BLaER1 (cell line): ENCODE measurements around the gene GPR42.

Source experiments
- H3K27ac ChIP-seq: shearing (Covaris generic); formaldehyde crosslinking; 2 replicates; pipeline ENCODE4 v1.8.1; 2022
- H3K27me3 ChIP-seq: shearing (Covaris generic); formaldehyde crosslinking; 2 replicates; pipeline ENCODE4 v1.8.1; 2022
- H3K36me3 ChIP-seq: shearing (Covaris generic); formaldehyde crosslinking; 2 replicates; pipeline ENCODE4 v1.8.1; 2022
- H3K4me1 ChIP-seq: shearing (Covaris generic); formaldehyde crosslinking; 2 replicates; pipeline ENCODE4 v1.8.1; 2022
- H3K4me2 ChIP-seq: shearing (Covaris generic); formaldehyde crosslinking; 2 replicates; pipeline ENCODE4 v1.8.1; 2022
- H3K4me3 ChIP-seq: shearing (Covaris generic); formaldehyde crosslinking; 2 replicates; pipeline ENCODE4 v1.8.1; 2022
- H3K9ac ChIP-seq: shearing (Covaris generic); formaldehyde crosslinking; 2 replicates; pipeline ENCODE4 v1.8.1; 2022
- H3K9me3 ChIP-seq: shearing (Covaris generic); formaldehyde crosslinking; 2 replicates; pipeline ENCODE4 v1.8.1; 2022
- H4K20me1 ChIP-seq: shearing (Covaris generic); formaldehyde crosslinking; 2 replicates; pipeline ENCODE4 v1.8.1; 2022
- Cebpa-rat ChIP-seq: shearing (Covaris generic); IDR thresholded peaks from 2 replicates; pipeline ENCODE4 v1.8.1; 2022

GPR42 gene

GRCh38 chr19:35345671-35346111, 25.2 kb upstream of the GPR42 start:
- peaks cover 66% of the 10 kb centered on the region for H3K36me3 ChIP-seq
- peak overlapping the region; percentile 64 for H3K9ac ChIP-seq
- 0 out of 2 replicates have a peak overlapping the region, but pooled peaks have one; percentile 20 for H3K4me3 ChIP-seq
- H3K4me1 ChIP-seq = peaks cover 100% of the 10 kb centered on the region
- peak overlapping the region; percentile 93 for H3K4me2 ChIP-seq
- H4K20me1 ChIP-seq = peaks cover 35% of the 10 kb centered on the region; the same call in 1 of the 2 replicates
- H3K27me3 ChIP-seq = no peaks in the 10 kb centered on the region
- no peak for TF ChIP-seq Cebpa-rat
- H3K27ac ChIP-seq = peak overlapping the region; percentile 88
- no peaks in the 10 kb centered on the region for H3K9me3 ChIP-seq

GRCh38 chr19:35346193-35347052, 24.4 kb upstream of the GPR42 start:
- Histone ChIP-seq H3K4me3 (peak overlapping the region; percentile 20; the same call in 1 of the 2 replicates), H4K20me1 (peaks cover 28% of the 10 kb centered on the region; the same call in 1 of the 2 replicates), H3K36me3 (peaks cover 59% of the 10 kb centered on the region), H3K4me2 (peak overlapping the region; percentile 93), H3K9me3 (no peaks in the 10 kb centered on the region), H3K27me3 (no peaks in the 10 kb centered on the region), H3K9ac (peak overlapping the region; percentile 64), H3K27ac (peak overlapping the region; percentile 88), H3K4me1 (peaks cover 100% of the 10 kb centered on the region)
- TF ChIP-seq Cebpa-rat = no peak

GRCh38 chr19:35347171-35347929, 23.5 kb upstream of the GPR42 start, which contains the start of gene FFAR1:
Gene FFAR1, plus strand, starts transcription at chr19:35347902. Its CDS starts 3,650 bp downstream, at chr19:35351552.
- Histone ChIP-seq H3K4me1 (peaks cover 100% of the 10 kb centered on the region), H3K27ac (peak within 1 kb of the TSS; percentile 88)

GRCh38 chr19:35347930-35348298, 23.0 kb upstream of the GPR42 start:
- no peak for TF ChIP-seq Cebpa-rat
- no peaks in the 10 kb centered on the region for H3K9me3 ChIP-seq
- peak overlapping the region; percentile 88 for H3K27ac ChIP-seq
- no peaks in the 10 kb centered on the region for H3K27me3 ChIP-seq
- no peak overlapping the region for H3K4me3 ChIP-seq
- H3K36me3 ChIP-seq = peaks cover 44% of the 10 kb centered on the region
- H3K9ac ChIP-seq = peak overlapping the region; percentile 64; the same call in 1 of the 2 replicates
- H3K4me2 ChIP-seq = peak overlapping the region; percentile 93
- H3K4me1 ChIP-seq = peaks cover 100% of the 10 kb centered on the region
- H4K20me1 ChIP-seq = peaks cover 16% of the 10 kb centered on the region; the same call in 1 of the 2 replicates

More at GRCh38 chr19:35347171-35347929, 23.5 kb upstream of the GPR42 start, which contains the start of gene FFAR1:
- peak; percentile 89 for TF ChIP-seq Cebpa-rat
- no peaks in the 10 kb centered on the region for H3K9me3 ChIP-seq
- H3K9ac ChIP-seq = peak within 1 kb of the TSS; percentile 64
- H3K4me3 ChIP-seq = peak within 1 kb of the TSS; percentile 20; the same call in 1 of the 2 replicates
- H4K20me1 ChIP-seq = peaks cover 19% of the 10 kb centered on the region; the same call in 1 of the 2 replicates
- H3K4me2 ChIP-seq = peak within 1 kb of the TSS; percentile 93
- H3K27me3 ChIP-seq = no peaks in the 10 kb centered on the region
- peaks cover 49% of the 10 kb centered on the region for H3K36me3 ChIP-seq

GRCh38 chr19:35348911-35349611, 21.8 kb upstream of the GPR42 start:
- Histone ChIP-seq H3K4me3 (no peak overlapping the region; the same call in 1 of the 2 replicates), H3K9me3 (no peaks in the 10 kb centered on the region), H3K4me2 (peak overlapping the region; percentile 93), H3K4me1 (peaks cover 97% of the 10 kb centered on the region), H3K27ac (peak overlapping the region; percentile 88), H3K9ac (peak overlapping the region; percentile 76), H3K36me3 (peaks cover 32% of the 10 kb centered on the region), H3K27me3 (no peaks in the 10 kb centered on the region), H4K20me1 (peaks cover 15% of the 10 kb centered on the region; the same call in 1 of the 2 replicates)
- TF ChIP-seq Cebpa-rat = no peak

GRCh38 chr19:35349614-35350521, 21.0 kb upstream of the GPR42 start:
- H3K9ac ChIP-seq = peak overlapping the region; percentile 76
- no peaks in the 10 kb centered on the region for H3K9me3 ChIP-seq
- peaks cover 7% of the 10 kb centered on the region; the same call in 1 of the 2 replicates for H4K20me1 ChIP-seq
- no peaks in the 10 kb centered on the region for H3K27me3 ChIP-seq
- TF ChIP-seq Cebpa-rat = no peak
- H3K36me3 ChIP-seq = peaks cover 24% of the 10 kb centered on the region
- peak overlapping the region; percentile 93 for H3K4me2 ChIP-seq
- H3K4me1 ChIP-seq = peaks cover 90% of the 10 kb centered on the region
- peak overlapping the region; percentile 88 for H3K27ac ChIP-seq
- H3K4me3 ChIP-seq = no peak overlapping the region; the same call in none of the 2 replicates

GRCh38 chr19:35350591-35350990, 20.3 kb upstream of the GPR42 start:
- H3K9me3 ChIP-seq = no peaks in the 10 kb centered on the region
- TF ChIP-seq Cebpa-rat = no peak
- H3K9ac ChIP-seq = peak overlapping the region; percentile 76
- H3K27ac ChIP-seq = peak overlapping the region; percentile 88
- peaks cover 17% of the 10 kb centered on the region for H3K36me3 ChIP-seq
- H3K4me2 ChIP-seq = peak overlapping the region; percentile 93
- peak overlapping the region; percentile 60 for H3K4me3 ChIP-seq
- H3K27me3 ChIP-seq = no peaks in the 10 kb centered on the region
- peaks cover 90% of the 10 kb centered on the region for H3K4me1 ChIP-seq
- H4K20me1 ChIP-seq = peaks cover 6% of the 10 kb centered on the region; the same call in 1 of the 2 replicates
